Transverse colon (tissue), 4 donors: ENCODE results near the gene KIDINS220. TPM values are rescaled to one million over a fixed set of nuclear protein-coding genes. Genes with fewer than 3 reads are reported as not detected.

Experiments used
- DNase-seq: peaks from one replicate; pipeline ENCODE4 v3.0.0-alpha.2; 2019
- H3K27ac ChIP-seq, 4 donors: fragments of 200-600 bp; sonication (generic); 2 replicates each; pipeline ENCODE4 v1.5.1; 2016 to 2018; ENCODE audit warnings: inconsistent platforms in 4 of 4
- H3K27me3 ChIP-seq: fragments of 200-600 bp; sonication (generic); 2 replicates; pipeline ENCODE4 v1.5.1; 2017; ENCODE audit warnings: inconsistent platforms
- H3K36me3 ChIP-seq, 4 donors: fragments of 200-600 bp; sonication (generic); 2 replicates each; pipeline ENCODE4 v1.5.1; 2017 to 2019; ENCODE audit warnings: inconsistent platforms in 4 of 4
- H3K4me1 ChIP-seq, 4 donors: fragments of 200-600 bp; sonication (generic); 2 replicates each; pipeline ENCODE4 v1.5.1; 2017 to 2020; ENCODE audit warnings: inconsistent platforms in 4 of 4
- H3K4me3 ChIP-seq, 4 donors: fragments of 200-600 bp; sonication (generic); 1 replicate in 1 of 4; 2 replicates in 3 of 4; pipeline versions ENCODE4 v1.5.1 to v1.6.1; 2017 to 2019; ENCODE audit warnings: inconsistent platforms in 4 of 4
- H3K9me3 ChIP-seq, 2 donors: fragments of 200-600 bp; sonication (generic); 2 replicates each; pipeline ENCODE4 v1.5.1; 2017 to 2019; ENCODE audit warnings: inconsistent platforms in 2 of 2
- CTCF ChIP-seq, 5 experiments: fragments of 200-600 bp in 3 of 5; fragments of 450-650 bp in 2 of 5; sonication (generic) in 3 of 5; IDR thresholded peaks; 1 replicate in 2 of 5; 2 replicates in 3 of 5; pipeline ENCODE4 v1.5.1; 2016 to 2017; ENCODE audit warnings: antibody characterized with exemption in 5 of 5, inconsistent platforms in 3 of 5, mild to moderate bottlenecking in 2 of 5, moderate library complexity in 1 of 5
- EP300 ChIP-seq: sonication (generic); formaldehyde crosslinking; IDR thresholded peaks from one replicate; pipeline ENCODE4 v1.6.1; 2017; ENCODE audit warnings: antibody characterized with exemption, low read depth
- POLR2A ChIP-seq: fragments of 450-650 bp; IDR thresholded peaks from one replicate; pipeline ENCODE4 v1.6.1; 2016; ENCODE audit warnings: antibody characterized with exemption, mild to moderate bottlenecking, moderate library complexity
- POLR2AphosphoS5 ChIP-seq, 3 donors: sonication (generic); formaldehyde crosslinking; IDR thresholded peaks; one replicate each; pipeline ENCODE4 v1.6.1; 2016; ENCODE audit warnings: antibody characterized with exemption in 3 of 3
- WGBS, 2 donors: methylation state at CpG; one replicate each; pipeline ENCODE4 v1.1.5; 2018; ENCODE audit warnings: low coverage in 1 of 2; 5-methylcytosine and 5-hydroxymethylcytosine counted together
- in situ Hi-C, 4 donors: fragments of 200-750 bp; cut with MboI; loops; one replicate each; pipeline versions ENCODE4 v1.15.0 to v1.15.1; 2017; ENCODE audit warnings: low sequenced_read_pairs in 3 of 4, low pct_ligation_motif_present in 1 of 4, low pct_unique_long_range_greater_than_20kb in 1 of 4
- intact Hi-C: fragments of 100-400 bp; cut with DNase I; formaldehyde crosslinking; loops from one replicate; pipeline ENCODE4 v1.15.1; 2023; ENCODE audit warnings: low total_unique reads
- total RNA-seq, 4 donors: library from RNA; depleted of rRNA; stranded (reverse); fragments of >200 nt; gene quantifications; one replicate each; pipeline ENCODE4 v1.1.0, GENCODE V29; 2016

Gene KIDINS220
- total RNA-seq, 4 donors from 2014 or later = 79.3 to 110 (median 85.9) TPM

GRCh38 chr2:8840475-8841091, 3.2 kb upstream of the KIDINS220 start:
- no peak for DNase-seq
- 68% methylated on average over 8 to 11 of the region's 12 CpGs for WGBS, 2 donors
- in situ Hi-C loops (no loop called here), intact Hi-C loops (no loop called here)
- Histone ChIP-seq H3K27me3 (no peaks in the 10 kb centered on the region), H3K27ac (no peak overlapping the region), H3K9me3 (no peaks in the 10 kb centered on the region), H3K4me3 (no peak overlapping the region), H3K4me1 (peaks cover 4 to 15% (median 14%) of the 10 kb centered on the region in 4 donors), H3K36me3 (no peaks in the 10 kb centered on the region)
- no peak for TF ChIP-seq EP300
- no peak for TF ChIP-seq POLR2A
- no peak for TF ChIP-seq CTCF (IDR thresholded peaks at IDR 0.05)
- TF ChIP-seq POLR2AphosphoS5 (IDR thresholded peaks at IDR 0.05) = no peak

GRCh38 chr2:8839189-8839965, 2.0 kb upstream of the KIDINS220 start:
- 67 to 83% methylated on average over 1 to 5 of the region's 5 CpGs for WGBS, 2 donors
- H3K4me3 ChIP-seq = no peak overlapping the region
- peaks cover 5 to 23% (median 22%) of the 10 kb centered on the region in 4 donors for H3K4me1 ChIP-seq
- H3K27me3 ChIP-seq = no peaks in the 10 kb centered on the region
- TF ChIP-seq EP300 (no peak), POLR2A (no peak), POLR2AphosphoS5 (IDR thresholded peaks at IDR 0.05) (no peak), CTCF (IDR thresholded peaks at IDR 0.05) (no peak)
- DNase-seq = no peak
- intact Hi-C loops (no loop called here), in situ Hi-C loops (no loop called here)
- H3K27ac ChIP-seq = no peak overlapping the region
- no peaks in the 10 kb centered on the region for H3K9me3 ChIP-seq
- H3K36me3 ChIP-seq = no peaks in the 10 kb centered on the region

GRCh38 chr2:8837795-8838140, 355 bp upstream of the KIDINS220 start:
- Histone ChIP-seq H3K36me3 (no peaks in the 10 kb centered on the region), H3K9me3 (no peaks in the 10 kb centered on the region), H3K4me1 (peaks cover 5 to 30% (median 22%) of the 10 kb centered on the region in 4 donors), H3K27me3 (no peaks in the 10 kb centered on the region), H3K4me3 (peak overlapping the region; percentile 1 to 100 (median 90)), H3K27ac (peak overlapping the region; percentile 85 to 93 (median 88))
- TF ChIP-seq EP300 = no peak
- TF ChIP-seq CTCF (IDR thresholded peaks at IDR 0.05) = no peak
- no peak for TF ChIP-seq POLR2A
- TF ChIP-seq POLR2AphosphoS5 (IDR thresholded peaks at IDR 0.05) = no peak
- intact Hi-C loops = no loop called here
- in situ Hi-C loops = no loop called here
- no peak for DNase-seq
- WGBS, 2 donors = 83% methylated on average over 11 of the region's 11 CpGs; no CpG with 5 or more reads in 1 of the 2 donors

DNA sequence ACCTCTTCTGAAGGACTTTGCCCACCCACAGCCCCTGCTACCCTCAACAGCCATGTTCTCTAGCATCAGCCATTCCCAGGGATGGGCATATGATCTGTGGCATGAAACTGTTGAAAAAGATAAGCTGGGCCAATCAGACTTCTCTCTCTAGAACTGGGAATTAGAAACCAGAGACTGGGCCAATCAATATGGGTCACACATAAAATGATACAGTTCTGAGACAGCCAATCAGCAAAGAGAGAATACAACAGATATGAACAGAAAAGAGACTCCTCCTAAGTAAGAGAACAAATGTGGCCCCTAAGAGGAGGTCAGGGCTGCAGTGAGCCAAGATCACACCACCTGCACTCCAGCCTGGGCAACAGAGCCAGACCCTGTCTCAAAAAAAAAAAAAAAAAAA, 2.1 kb downstream of the KIDINS220 start:
- H3K4me1 ChIP-seq = peaks cover 5 to 30% (median 22%) of the 10 kb centered on the region in 4 donors
- intact Hi-C loops = no loop called here
- in situ Hi-C loops = no loop called here
- H3K36me3 ChIP-seq = no peaks in the 10 kb centered on the region
- H3K27me3 ChIP-seq = no peaks in the 10 kb centered on the region
- no peak for DNase-seq
- TF ChIP-seq POLR2AphosphoS5 (IDR thresholded peaks at IDR 0.05) = no peak
- TF ChIP-seq EP300 = no peak
- H3K4me3 ChIP-seq = no peak overlapping the region
- H3K9me3 ChIP-seq = no peaks in the 10 kb centered on the region
- no peak overlapping the region for H3K27ac ChIP-seq
